GM13976 (cell line): ENCODE data around the gene ZNF385B.

ENCODE experiments used
- DNase-seq: peaks from one replicate; pipeline ENCODE4 v3.0.0; 2012; ENCODE audit warnings: low spot score
- CTCF ChIP-seq: IDR thresholded peaks from 2 replicates; pipeline ENCODE4 v1.5.1; 2012; ENCODE audit warnings: borderline replicate concordance, mild to moderate bottlenecking; ENCODE audit not compliant: insufficient read depth; ENCODE audit errors: extremely low read depth, missing control alignments, control extremely low read depth
- in situ Hi-C: fragments of 300-500 bp; cut with MboI; formaldehyde crosslinking; loops from one replicate; pipeline ENCODE4 v1.12.0; 2022; ENCODE audit warnings: low sequenced_read_pairs, mixed read lengths, inconsistent platforms; ENCODE audit not compliant: unreplicated experiment

Gene ZNF385B

GRCh38 chr2:179843541-179843940, 17.9 kb downstream of the ZNF385B start:
- in situ Hi-C loops, result no loop called here
- DNase-seq, result no peak
- no peak for TF ChIP-seq CTCF

GRCh38 chr2:179842498-179843153, 18.8 kb downstream of the ZNF385B start:
- in situ Hi-C loops, result no loop called here
- peak; percentile 20 for DNase-seq
- no peak for TF ChIP-seq CTCF

GRCh38 chr2:179840840-179841239, 20.6 kb downstream of the ZNF385B start:
- no peak for TF ChIP-seq CTCF
- in situ Hi-C loops, result no loop called here
- DNase-seq, result no peak

GRCh38 chr2:179837408-179837807, 24.0 kb downstream of the ZNF385B start:
- no peak for DNase-seq
- TF ChIP-seq CTCF, result no peak
- in situ Hi-C loops, result no loop called here

- in situ Hi-C loops, result no loop called here
- no peak for TF ChIP-seq CTCF
- no peak for DNase-seq
Measured at GRCh38 chr2:179830043-179830787, 31.2 kb downstream of the ZNF385B start.

- no peak for DNase-seq
- in situ Hi-C loops, result no loop called here
- no peak for TF ChIP-seq CTCF
Measured at GRCh38 chr2:179826297-179826696, 35.1 kb downstream of the ZNF385B start.
